IPS DF 6.9 (cell line): Measurements from ENCODE around the gene OTOF.
A peak's percentile ranks its signal among the peaks of the same experiment; 100 is the strongest.

Experiments used
- DNase-seq: peaks from one replicate; pipeline ENCODE4 v3.0.0-alpha.2; 2013; ENCODE audit warnings: low read depth, low spot score
- H3K27ac ChIP-seq: one replicate; pipeline ENCODE4 v1.5.1; 2013; ENCODE audit warnings: low read length, control low read depth
- H3K27me3 ChIP-seq: 2 replicates; pipeline ENCODE4 v1.6.1; 2013; ENCODE audit warnings: mild to moderate bottlenecking, low read length; ENCODE audit not compliant: control insufficient read depth, insufficient read depth
- H3K36me3 ChIP-seq: 2 replicates; pipeline ENCODE4 v1.6.1; 2013; ENCODE audit warnings: low read length; ENCODE audit not compliant: control insufficient read depth, insufficient read depth
- H3K4me1 ChIP-seq: 2 replicates; pipeline ENCODE4 v1.6.1; 2013; ENCODE audit warnings: low read length; ENCODE audit not compliant: control insufficient read depth, insufficient read depth
- H3K4me3 ChIP-seq: 2 replicates; pipeline ENCODE4 v1.5.1; 2013; ENCODE audit warnings: mild to moderate bottlenecking, low read length
- H3K9me3 ChIP-seq: 2 replicates; pipeline ENCODE4 v1.6.1; 2013; ENCODE audit warnings: low read length, inconsistent platforms; ENCODE audit not compliant: control insufficient read depth, insufficient read depth
- WGBS: extraction: QIAGEN DNeasy Blood & Tissue Kit; methylation state at CpG from one replicate; pipeline ENCODE4 v1.1.7; 2013; ENCODE audit warnings: mixed read lengths, missing lambda C conversion rate; ENCODE audit not compliant: insufficient read length, insufficient coverage; 5-methylcytosine and 5-hydroxymethylcytosine counted together

The OTOF gene

GRCh38 chr2:26503231-26503880, 25.4 kb upstream of the OTOF start:
- no CpG with 5 or more reads among the region's 41 CpGs for WGBS
- H3K4me1 ChIP-seq = no peaks in the 10 kb centered on the region
- H3K9me3 ChIP-seq = no peaks in the 10 kb centered on the region
- DNase-seq = peak; percentile 70
- peak overlapping the region; percentile 30; the same call in 1 of the 2 replicates for H3K4me3 ChIP-seq
- H3K27ac ChIP-seq = no peak overlapping the region
- H3K36me3 ChIP-seq = no peaks in the 10 kb centered on the region
- H3K27me3 ChIP-seq = no peaks in the 10 kb centered on the region; the same call in 1 of the 2 replicates

- H3K27me3 ChIP-seq = no peaks in the 10 kb centered on the region; the same call in 1 of the 2 replicates
- H3K27ac ChIP-seq = no peak overlapping the region
- no peak for DNase-seq
- H3K36me3 ChIP-seq = no peaks in the 10 kb centered on the region
- WGBS = no CpG with 5 or more reads among the region's 4 CpGs
- no peak overlapping the region for H3K4me3 ChIP-seq
- no peaks in the 10 kb centered on the region for H3K9me3 ChIP-seq
- peaks cover 1% of the 10 kb centered on the region; the same call in 1 of the 2 replicates for H3K4me1 ChIP-seq
These were observed 22.5 kb upstream of the OTOF start for GRCh38 chr2:26500406-26500805.

- Histone ChIP-seq H3K27me3 (no peaks in the 10 kb centered on the region), H3K4me1 (peaks cover 1% of the 10 kb centered on the region; the same call in 1 of the 2 replicates), H3K4me3 (no peak overlapping the region), H3K27ac (no peak overlapping the region), H3K36me3 (no peaks in the 10 kb centered on the region), H3K9me3 (no peaks in the 10 kb centered on the region)
- no peak for DNase-seq
- WGBS = no CpG with 5 or more reads among the region's 8 CpGs
These were observed 17.9 kb upstream of the OTOF start for GRCh38 chr2:26495705-26496297.

GRCh38 chr2:26494891-26495290, 17.0 kb upstream of the OTOF start:
- peaks cover 1% of the 10 kb centered on the region; the same call in 1 of the 2 replicates for H3K4me1 ChIP-seq
- H3K9me3 ChIP-seq = no peaks in the 10 kb centered on the region
- H3K27ac ChIP-seq = no peak overlapping the region
- no peaks in the 10 kb centered on the region for H3K36me3 ChIP-seq
- H3K27me3 ChIP-seq = no peaks in the 10 kb centered on the region
- no peak for DNase-seq
- no peak overlapping the region for H3K4me3 ChIP-seq
- no CpG with 5 or more reads among the region's 8 CpGs for WGBS

DNA sequence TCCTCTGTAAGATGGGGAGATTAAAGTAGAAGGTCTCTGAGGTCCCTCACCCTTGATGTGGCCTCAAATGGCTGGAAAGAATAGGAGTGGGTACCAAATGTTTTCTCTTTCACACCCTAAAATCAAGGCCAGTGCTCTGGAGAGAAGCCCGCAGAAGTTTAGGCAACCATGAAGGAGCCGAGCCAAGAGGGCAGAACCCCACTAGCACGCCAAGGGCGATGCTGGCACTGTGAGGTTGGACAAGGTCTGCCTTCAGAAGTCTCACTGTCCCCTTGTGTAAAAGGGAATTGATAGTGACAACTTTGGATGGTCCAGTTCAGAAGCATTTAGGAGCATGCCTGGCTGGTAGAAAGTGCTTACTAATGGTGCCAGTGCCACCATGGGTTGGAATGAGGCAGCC, 16.3 kb upstream of the OTOF start:
- Histone ChIP-seq H3K9me3 (no peaks in the 10 kb centered on the region), H3K36me3 (no peaks in the 10 kb centered on the region), H3K27ac (no peak overlapping the region), H3K27me3 (no peaks in the 10 kb centered on the region), H3K4me3 (no peak overlapping the region), H3K4me1 (peaks cover 1% of the 10 kb centered on the region; the same call in 1 of the 2 replicates)
- no CpG with 5 or more reads among the region's 4 CpGs for WGBS
- DNase-seq = no peak

DNA sequence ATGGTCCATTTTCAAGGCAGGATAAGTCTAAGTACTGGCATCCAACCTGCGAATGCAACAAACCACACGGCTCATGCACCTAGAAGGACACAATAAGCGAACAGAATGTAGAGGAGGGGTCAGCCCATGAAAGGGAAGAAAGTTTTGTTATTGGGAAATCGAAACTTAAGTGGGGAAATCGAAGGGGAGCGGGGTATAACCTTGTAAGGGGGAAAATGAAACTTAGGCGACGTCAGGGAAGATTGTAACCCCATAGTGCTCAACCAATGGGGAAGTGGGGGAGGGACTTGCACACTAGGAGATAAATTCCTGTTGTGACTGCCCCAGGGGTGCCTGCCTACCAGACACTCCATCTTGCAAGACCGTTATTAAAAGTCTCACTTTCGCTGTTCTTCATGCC, 15.6 kb upstream of the OTOF start:
- no CpG with 5 or more reads among the region's 10 CpGs for WGBS
- H3K36me3 ChIP-seq = no peaks in the 10 kb centered on the region
- H3K9me3 ChIP-seq = no peaks in the 10 kb centered on the region
- H3K4me1 ChIP-seq = peaks cover 1% of the 10 kb centered on the region; the same call in 1 of the 2 replicates
- H3K27me3 ChIP-seq = no peaks in the 10 kb centered on the region
- H3K27ac ChIP-seq = no peak overlapping the region
- H3K4me3 ChIP-seq = no peak overlapping the region
- no peak for DNase-seq

- WGBS = no CpG with 5 or more reads among the region's 7 CpGs
- no peaks in the 10 kb centered on the region for H3K9me3 ChIP-seq
- no peaks in the 10 kb centered on the region for H3K27me3 ChIP-seq
- DNase-seq = no peak
- no peak overlapping the region for H3K27ac ChIP-seq
- H3K4me3 ChIP-seq = no peak overlapping the region
- no peaks in the 10 kb centered on the region for H3K36me3 ChIP-seq
- H3K4me1 ChIP-seq = no peaks in the 10 kb centered on the region; the same call in 1 of the 2 replicates
These were observed 15.0 kb upstream of the OTOF start for GRCh38 chr2:26492749-26493515.

GRCh38 chr2:26491563-26492167, 13.7 kb upstream of the OTOF start:
- WGBS = no CpG with 5 or more reads among the region's 8 CpGs
- Histone ChIP-seq H3K27ac (no peak overlapping the region), H3K9me3 (no peaks in the 10 kb centered on the region), H3K36me3 (no peaks in the 10 kb centered on the region), H3K4me3 (no peak overlapping the region), H3K27me3 (no peaks in the 10 kb centered on the region), H3K4me1 (no peaks in the 10 kb centered on the region; the same call in 1 of the 2 replicates)
- no peak for DNase-seq

GRCh38 chr2:26489213-26489850, 11.4 kb upstream of the OTOF start:
- no peaks in the 10 kb centered on the region for H3K27me3 ChIP-seq
- H3K27ac ChIP-seq = no peak overlapping the region
- no peaks in the 10 kb centered on the region for H3K9me3 ChIP-seq
- H3K4me3 ChIP-seq = no peak overlapping the region
- no peak for DNase-seq
- no peaks in the 10 kb centered on the region for H3K36me3 ChIP-seq
- WGBS = no CpG with 5 or more reads among the region's 19 CpGs
- H3K4me1 ChIP-seq = no peaks in the 10 kb centered on the region; the same call in 1 of the 2 replicates
